Colon (tissue), 2 donors: Measurements from ENCODE around the gene AMZ1.
"Not testable (repeated sequence)": the region's sequence is repeated elsewhere in the genome, so short reads cannot be mapped to it uniquely, and the experiment has no call there.

Source experiments
- FAIRE-seq: peaks from 2 replicates; lab custom pipeline; 2012; peaks lifted over from hg19 to GRCh38; lab: Jason Lieb, UNC
- donor health status: control.
- donor health status: control.

The AMZ1 gene

GRCh38 chr7:2711895-2712675 is 24.1 kb downstream of the AMZ1 start:
- no peak for FAIRE-seq

- FAIRE-seq: no peak
These were observed 25.4 kb downstream of the AMZ1 start for GRCh38 chr7:2713370-2713769.

- FAIRE-seq: no peak
These were observed 26.0 kb downstream of the AMZ1 start for GRCh38 chr7:2713978-2714377.

GRCh38 chr7:2714636-2715035 is 26.6 kb downstream of the AMZ1 start:
- FAIRE-seq: no peak

GRCh38 chr7:2715341-2716231 is 27.6 kb downstream of the AMZ1 start:
- no peak for FAIRE-seq

- FAIRE-seq: no peak
These were observed 28.5 kb downstream of the AMZ1 start for GRCh38 chr7:2716488-2716887.

GRCh38 chr7:2716906-2717292 is 28.9 kb downstream of the AMZ1 start:
- FAIRE-seq: no peak

GRCh38 chr7:2717293-2718261 is 29.6 kb downstream of the AMZ1 start:
- no peak for FAIRE-seq

- no peak for FAIRE-seq
These were observed 30.4 kb downstream of the AMZ1 start for GRCh38 chr7:2718296-2718965.

GRCh38 chr7:2719007-2719406 is 31.0 kb downstream of the AMZ1 start:
- no peak for FAIRE-seq

GRCh38 chr7:2720024-2720423 is 32.0 kb downstream of the AMZ1 start:
- FAIRE-seq: no peak

- FAIRE-seq: no peak
These were observed 33.8 kb downstream of the AMZ1 start for GRCh38 chr7:2721842-2722241.

GRCh38 chr7:2722591-2722990 is 34.6 kb downstream of the AMZ1 start:
- FAIRE-seq: no peak

- no peak for FAIRE-seq
These were observed 35.3 kb downstream of the AMZ1 start for GRCh38 chr7:2723138-2723850.

GRCh38 chr7:2724036-2724435 is 36.0 kb downstream of the AMZ1 start:
- not testable (repeated sequence) for FAIRE-seq

GRCh38 chr7:2724453-2725177 is 36.6 kb downstream of the AMZ1 start:
- no peak for FAIRE-seq

- FAIRE-seq: no peak
These were observed 37.4 kb downstream of the AMZ1 start for GRCh38 chr7:2725178-2726105.

GRCh38 chr7:2726316-2727018 is 38.5 kb downstream of the AMZ1 start:
- no peak for FAIRE-seq
